Measurements from ENCODE around the gene GPR39. TPM values are rescaled to one million over a fixed set of nuclear protein-coding genes. Genes with fewer than 3 reads are reported as not detected.

The GPR39 gene
- total and polyA plus RNA-seq, 2 donors (not counting 1 experiment from before 2014, with no cell fraction given) = 1.00 to 1.3 TPM

GRCh38 chr2:132690664-132691303, 274.2 kb downstream of the GPR39 start:
- Histone ChIP-seq H4K20me1 (ENCODE audit: control insufficient read depth, extremely low read depth, insufficient read depth, low read length) (no peaks in the 10 kb centered on the region), H2AFZ (ENCODE audit: low read length) (no peak overlapping the region), H3K9me3 (ENCODE audit: control insufficient read depth, insufficient read depth, low read depth, low read length) (no peaks in the 10 kb centered on the region), H3K4me1 (ENCODE audit: control insufficient read depth, extremely low read depth, insufficient read depth, low read length) (peaks cover 2% of the 10 kb centered on the region), H3K4me3 (replicated peaks in 1 of 4; ENCODE audit: control extremely low read depth in 1 of 4, insufficient read depth in 1 of 4, low read depth in 3 of 4, low read length in 4 of 4) (no peak overlapping the region), H3K36me3 (ENCODE audit: control insufficient read depth, insufficient read depth, low read length) (no peaks in the 10 kb centered on the region), H3K4me2 (ENCODE audit: extremely low read depth, insufficient read depth, low read length) (no peak overlapping the region), H3K27ac (ENCODE audit: insufficient read depth, low read length) (no peak overlapping the region), H3K27me3 (ENCODE audit: control insufficient read depth, insufficient read depth, low read length) (no peaks in the 10 kb centered on the region), H3K79me2 (ENCODE audit: control insufficient read depth, insufficient read depth, low read length) (no peaks in the 10 kb centered on the region), H3K9ac (ENCODE audit: insufficient read depth, low read length) (no peak overlapping the region)
- peak in 1 of 2 donors; percentile 55 for DNase-seq (ENCODE audit: low read depth in 2 of 2)
- TF ChIP-seq EZH2 (IDR thresholded peaks at IDR 0.05; ENCODE audit: low read length, missing control alignments) = no peak
- TF ChIP-seq CTCF (conservative IDR thresholded peaks at IDR 0.05 in 1 of 2, IDR thresholded peaks at IDR 0.05 in 1 of 2; ENCODE audit: low read depth in 1 of 2, low read length in 2 of 2) = no peak

GRCh38 chr2:132691556-132691955, 275.0 kb downstream of the GPR39 start:
- Histone ChIP-seq H3K9ac (ENCODE audit: insufficient read depth, low read length) (no peak overlapping the region), H3K4me2 (ENCODE audit: extremely low read depth, insufficient read depth, low read length) (no peak overlapping the region), H4K20me1 (ENCODE audit: control insufficient read depth, extremely low read depth, insufficient read depth, low read length) (no peaks in the 10 kb centered on the region), H3K27me3 (ENCODE audit: control insufficient read depth, insufficient read depth, low read length) (no peaks in the 10 kb centered on the region), H3K79me2 (ENCODE audit: control insufficient read depth, insufficient read depth, low read length) (no peaks in the 10 kb centered on the region), H3K36me3 (ENCODE audit: control insufficient read depth, insufficient read depth, low read length) (no peaks in the 10 kb centered on the region), H2AFZ (ENCODE audit: low read length) (no peak overlapping the region), H3K27ac (ENCODE audit: insufficient read depth, low read length) (no peak overlapping the region), H3K9me3 (ENCODE audit: control insufficient read depth, insufficient read depth, low read depth, low read length) (no peaks in the 10 kb centered on the region), H3K4me1 (ENCODE audit: control insufficient read depth, extremely low read depth, insufficient read depth, low read length) (peaks cover 2% of the 10 kb centered on the region), H3K4me3 (replicated peaks in 1 of 4; ENCODE audit: control extremely low read depth in 1 of 4, insufficient read depth in 1 of 4, low read depth in 3 of 4, low read length in 4 of 4) (no peak overlapping the region)
- no peak for TF ChIP-seq CTCF (conservative IDR thresholded peaks at IDR 0.05 in 1 of 2, IDR thresholded peaks at IDR 0.05 in 1 of 2; ENCODE audit: low read depth in 1 of 2, low read length in 2 of 2)
- DNase-seq (ENCODE audit: low read depth in 2 of 2) = peak in 1 of 2 donors; percentile 77

- no peak overlapping the region for H3K4me2 ChIP-seq (ENCODE audit: extremely low read depth, insufficient read depth, low read length)
- peaks cover 2% of the 10 kb centered on the region for H3K4me1 ChIP-seq (ENCODE audit: control insufficient read depth, extremely low read depth, insufficient read depth, low read length)
- H3K27ac ChIP-seq (ENCODE audit: insufficient read depth, low read length) = no peak overlapping the region
- no peaks in the 10 kb centered on the region for H4K20me1 ChIP-seq (ENCODE audit: control insufficient read depth, extremely low read depth, insufficient read depth, low read length)
- peak; percentile 71 to 73 for DNase-seq (ENCODE audit: low read depth in 2 of 2)
- no peak overlapping the region for H3K9ac ChIP-seq (ENCODE audit: insufficient read depth, low read length)
- H2AFZ ChIP-seq (ENCODE audit: low read length) = no peak overlapping the region
- no peaks in the 10 kb centered on the region for H3K9me3 ChIP-seq (ENCODE audit: control insufficient read depth, insufficient read depth, low read depth, low read length)
- no peak for TF ChIP-seq EZH2 (IDR thresholded peaks at IDR 0.05; ENCODE audit: low read length, missing control alignments)
- no peak for TF ChIP-seq CTCF (conservative IDR thresholded peaks at IDR 0.05 in 1 of 2, IDR thresholded peaks at IDR 0.05 in 1 of 2; ENCODE audit: low read depth in 1 of 2, low read length in 2 of 2)
- no peaks in the 10 kb centered on the region for H3K36me3 ChIP-seq (ENCODE audit: control insufficient read depth, insufficient read depth, low read length)
- no peaks in the 10 kb centered on the region for H3K79me2 ChIP-seq (ENCODE audit: control insufficient read depth, insufficient read depth, low read length)
- no peak overlapping the region for H3K4me3 ChIP-seq (replicated peaks in 1 of 4; ENCODE audit: control extremely low read depth in 1 of 4, insufficient read depth in 1 of 4, low read depth in 3 of 4, low read length in 4 of 4)
- no peaks in the 10 kb centered on the region for H3K27me3 ChIP-seq (ENCODE audit: control insufficient read depth, insufficient read depth, low read length)
Measured at GRCh38 chr2:132692816-132693215, 276.2 kb downstream of the GPR39 start.
